IMR-90 (cell line): ENCODE results near the gene TMEM245. TPM values are rescaled to one million over a fixed set of nuclear protein-coding genes. Genes with fewer than 3 reads are reported as not detected.

ENCODE experiments used
- ATAC-seq: fragments of 200-7000 bp; cut with Tn5 transposase; 2 replicates; pipeline ENCODE4 v1.9.1; 2020; ENCODE audit warnings: low read depth, mild to moderate bottlenecking, moderate library complexity
- BruUV-seq: library from RNA; stranded (reverse); fragments of 400-500 nt; replicated peaks from 2 replicates; lab custom pipeline; 2021; lab: Mats Ljungman, UMichigan
- CTCF ChIA-PET: fragments of 300-600 bp; formaldehyde crosslinking; extraction: SDS; loops from one replicate; lab custom pipeline; 2021; ENCODE audit warnings: antibody characterized with exemption; lab: Yijun Ruan, JAX
- POLR2A ChIA-PET: fragments of 300-600 bp; sonication (Branson Sonifier 250); formaldehyde crosslinking; loops from one replicate; lab custom pipeline; 2022; ENCODE audit warnings: antibody characterized with exemption; ENCODE audit not compliant: unreplicated experiment; lab: Charles Lee
- DNase-seq: peaks from one replicate; pipeline ENCODE4 v3.0.0; 2013
- H2AFZ ChIP-seq: replicated peaks from 2 replicates; pipeline ENCODE3; 2013; ENCODE audit warnings: low read length, mild to moderate bottlenecking; ENCODE audit not compliant: poor library complexity
- H2AK5ac ChIP-seq: 2 replicates; pipeline ENCODE4 v1.6.1; 2013; ENCODE audit warnings: low read depth, low read length, inconsistent platforms
- H2AK9ac ChIP-seq: replicated peaks from 2 replicates; pipeline ENCODE3; 2013; ENCODE audit warnings: mild to moderate bottlenecking, low read depth, low read length, moderate library complexity; ENCODE audit not compliant: poor library complexity
- H2BK120ac ChIP-seq: 2 replicates; pipeline ENCODE4 v1.6.1; 2013; ENCODE audit warnings: low read depth, low read length, inconsistent platforms
- H2BK15ac ChIP-seq: 3 replicates; pipeline ENCODE4 v1.6.1; 2013; ENCODE audit warnings: low read depth, low read length, inconsistent platforms
- H2BK20ac ChIP-seq: 2 replicates; pipeline ENCODE4 v1.6.1; 2013; ENCODE audit warnings: low read depth, mild to moderate bottlenecking, inconsistent platforms, low read length, moderate library complexity
- H2BK5ac ChIP-seq: 2 replicates; pipeline ENCODE4 v1.6.1; 2013; ENCODE audit warnings: mild to moderate bottlenecking, low read depth, low read length, inconsistent platforms; ENCODE audit not compliant: poor library complexity, severe bottlenecking
- H3K14ac ChIP-seq: replicated peaks from 2 replicates; pipeline ENCODE4 v1.6.1; 2013; ENCODE audit warnings: low read depth, low read length, inconsistent platforms
- H3K18ac ChIP-seq: 2 replicates; pipeline ENCODE4 v1.6.1; 2013; ENCODE audit warnings: low read depth, low read length, control low read depth
- H3K23ac ChIP-seq: 2 replicates; pipeline ENCODE4 v1.6.1; 2013; ENCODE audit warnings: low read depth, low read length, inconsistent platforms
- H3K27ac ChIP-seq: 2 replicates; pipeline ENCODE4 v1.5.1; 2013; ENCODE audit warnings: mild to moderate bottlenecking, control low read depth, low read length; ENCODE audit not compliant: insufficient read depth
- H3K27me3 ChIP-seq: 2 replicates; pipeline ENCODE4 v1.6.1; 2013; ENCODE audit warnings: low read length; ENCODE audit not compliant: control insufficient read depth, insufficient read depth
- H3K36me3 ChIP-seq: 2 replicates; pipeline ENCODE4 v1.6.1; 2013; ENCODE audit warnings: low read length, mixed read lengths; ENCODE audit not compliant: control insufficient read depth, insufficient read depth
- H3K4ac ChIP-seq: 2 replicates; pipeline ENCODE4 v1.6.1; 2013; ENCODE audit warnings: low read depth, low read length, inconsistent platforms
- H3K4me1 ChIP-seq: 2 replicates; pipeline ENCODE4 v1.6.1; 2013; ENCODE audit warnings: low read length, mixed read lengths; ENCODE audit not compliant: control insufficient read depth, insufficient read depth
- H3K4me2 ChIP-seq: 2 replicates; pipeline ENCODE4 v1.6.1; 2013; ENCODE audit warnings: low read depth, mild to moderate bottlenecking, control low read depth, low read length, moderate library complexity
- H3K4me3 ChIP-seq: 2 replicates; pipeline ENCODE4 v1.5.1; 2013; ENCODE audit warnings: low read depth, mild to moderate bottlenecking, control low read depth, low read length, moderate library complexity; ENCODE audit not compliant: insufficient read depth
- H3K56ac ChIP-seq: 2 replicates; pipeline ENCODE4 v1.6.1; 2013; ENCODE audit warnings: low read length, inconsistent platforms; ENCODE audit not compliant: insufficient read depth; ENCODE audit errors: extremely low read depth
- H3K79me1 ChIP-seq, 2 experiments: 2 replicates each; pipeline ENCODE4 v1.6.1; 2013; ENCODE audit warnings: low read length in 2 of 2, inconsistent platforms in 1 of 2, low read depth in 1 of 2
- H3K9ac ChIP-seq: 2 replicates; pipeline ENCODE4 v1.6.1; 2013; ENCODE audit warnings: low read depth, low read length, control low read depth
- H3K9me1 ChIP-seq: 2 replicates; pipeline ENCODE4 v1.6.1; 2013; ENCODE audit warnings: low read length, inconsistent platforms; ENCODE audit not compliant: insufficient read depth
- H3K9me3 ChIP-seq: 2 replicates; pipeline ENCODE4 v1.6.1; 2013; ENCODE audit warnings: low read length; ENCODE audit not compliant: control insufficient read depth, insufficient read depth
- H4K20me1 ChIP-seq: 2 replicates; pipeline ENCODE4 v1.6.1; 2013; ENCODE audit warnings: low read length, inconsistent platforms; ENCODE audit not compliant: insufficient read depth
- H4K5ac ChIP-seq: 2 replicates; pipeline ENCODE4 v1.6.1; 2013; ENCODE audit warnings: mild to moderate bottlenecking, low read depth, low read length, control low read depth
- H4K8ac ChIP-seq, 2 experiments: 2 replicates each; pipeline ENCODE4 v1.6.1; 2013; ENCODE audit warnings: low read depth in 2 of 2, low read length in 2 of 2, control low read depth in 1 of 2, inconsistent platforms in 1 of 2
- H4K91ac ChIP-seq: 2 replicates; pipeline ENCODE4 v1.6.1; 2013; ENCODE audit warnings: low read depth, low read length, inconsistent platforms; ENCODE audit not compliant: insufficient read depth
- BHLHE40 ChIP-seq: fragments of 150-350 bp; IDR thresholded peaks from 2 replicates; pipeline ENCODE4 v1.6.1; 2016; ENCODE audit warnings: mild to moderate bottlenecking, low read depth, low read length
- CHD1 ChIP-seq: IDR thresholded peaks from 2 replicates; pipeline ENCODE4 v1.6.1; 2012; ENCODE audit warnings: low read depth, low read length, improper control_type of control experiment
- ELK1 ChIP-seq: fragments of 150-350 bp; IDR thresholded peaks from 2 replicates; pipeline ENCODE4 v1.6.1; 2016; ENCODE audit warnings: low read depth, mild to moderate bottlenecking, low read length, moderate library complexity, borderline replicate concordance
- FOS ChIP-seq: fragments of 150-350 bp; IDR thresholded peaks from 2 replicates; pipeline ENCODE4 v1.6.1; 2016; ENCODE audit warnings: low read depth, low read length
- MAFK ChIP-seq: IDR thresholded peaks from 2 replicates; pipeline ENCODE4 v1.6.1; 2012; ENCODE audit warnings: low read depth, low read length, improper control_type of control experiment
- MAZ ChIP-seq: IDR thresholded peaks from 2 replicates; pipeline ENCODE4 v1.6.1; 2012; ENCODE audit warnings: low read depth, mild to moderate bottlenecking, low read length, improper control_type of control experiment, moderate library complexity, borderline replicate concordance
- NFE2L2 ChIP-seq: fragments of 150-350 bp; IDR thresholded peaks from 2 replicates; pipeline ENCODE4 v1.6.1; 2016; ENCODE audit warnings: low read depth, mild to moderate bottlenecking, low read length
- POLR2A ChIP-seq: IDR thresholded peaks from 2 replicates; pipeline ENCODE4 v1.6.1; 2012; ENCODE audit warnings: mild to moderate bottlenecking, low read depth, low read length
- RAD21 ChIP-seq: IDR thresholded peaks from 2 replicates; pipeline ENCODE4 v1.6.1; 2012; ENCODE audit warnings: low read length, improper control_type of control experiment
- RCOR1 ChIP-seq: IDR thresholded peaks from 2 replicates; pipeline ENCODE4 v1.6.1; 2012; ENCODE audit warnings: mild to moderate bottlenecking, low read length, improper control_type of control experiment; ENCODE audit not compliant: insufficient replicate concordance
- RFX5 ChIP-seq: IDR thresholded peaks from 2 replicates; pipeline ENCODE4 v1.8.0; 2012; ENCODE audit warnings: low read depth, mild to moderate bottlenecking, low read length, moderate library complexity
- SMC3 ChIP-seq: fragments of 150-350 bp; IDR thresholded peaks from 2 replicates; pipeline ENCODE4 v1.6.1; 2016; ENCODE audit warnings: low read depth, mild to moderate bottlenecking, antibody characterized with exemption, low read length, moderate library complexity
- USF2 ChIP-seq: fragments of 150-350 bp; IDR thresholded peaks from 2 replicates; pipeline ENCODE4 v1.6.1; 2017; ENCODE audit warnings: mild to moderate bottlenecking, antibody characterized with exemption, low read length, low read depth
- WGBS, 2 experiments: methylation state at CpG; one replicate each; pipeline versions ENCODE4 v1.1.5 to v1.1.7; 2013; ENCODE audit warnings: missing lambda C conversion rate in 2 of 2; ENCODE audit not compliant: insufficient read length in 1 of 2; ENCODE audit errors: extremely low coverage in 2 of 2; 5-methylcytosine and 5-hydroxymethylcytosine counted together
- dilution Hi-C: fragments of 300-500 bp; cut with HindIII; formaldehyde crosslinking; loops from one replicate; pipeline ENCODE4 v1.14.3; 2018; ENCODE audit warnings: low sequenced_read_pairs; ENCODE audit not compliant: unreplicated experiment
- in situ Hi-C: fragments of 300-500 bp; cut with MboI; formaldehyde crosslinking; loops from 3 replicates; pipeline ENCODE4 v1.14.3; 2019; ENCODE audit warnings: low sequenced_read_pairs, inconsistent platforms, mixed read lengths
- intact Hi-C: fragments of 100-400 bp; cut with micrococcal nuclease; formaldehyde crosslinking; loops from 2 replicates; pipeline ENCODE4 v1.10.0; 2022
- polyA plus RNA-seq, 3 experiments: library from polyadenylated mRNA; depleted of rRNA; stranded (reverse); fragments of >200 nt; gene quantifications; 2 replicates each; pipeline ENCODE4 v1.2.3, GENCODE V29; 2012; ENCODE audit warnings: low replicate concordance in 1 of 3
- total RNA-seq: library from RNA; depleted of rRNA; stranded (reverse); fragments of >200 nt; gene quantifications from 2 replicates; pipeline ENCODE4 v1.2.3, GENCODE V29; 2012

TMEM245 gene
- total and polyA plus RNA-seq, 2 of the 4 experiments (the other 2 are of a cell fraction): 24.8 to 57.9 TPM

- DNase-seq (no peak), ATAC-seq (no peak)
- WGBS, 2 experiments: no CpG with 5 or more reads among the region's 5 CpGs
- dilution Hi-C loops: no loop called here
- Histone ChIP-seq H2BK20ac (no peak overlapping the region), H2AFZ (no peak overlapping the region), H2AK9ac (no peak overlapping the region), H3K4me2 (no peak overlapping the region), H3K79me1 (no peaks in the 10 kb centered on the region), H2BK120ac (no peak overlapping the region), H3K9me3 (no peaks in the 10 kb centered on the region), H4K20me1 (no peaks in the 10 kb centered on the region), H3K27me3 (peaks cover 5% of the 10 kb centered on the region; the same call in 1 of the 2 replicates), H2BK5ac (no peak overlapping the region), H3K27ac (no peak overlapping the region), H4K5ac (no peak overlapping the region), H3K14ac (no peak overlapping the region), H3K4me1 (no peaks in the 10 kb centered on the region), H3K4ac (no peak overlapping the region), H3K9ac (no peak overlapping the region), H3K9me1 (no peaks in the 10 kb centered on the region), H3K56ac (no peak overlapping the region), H4K8ac (no peak overlapping the region), H2AK5ac (no peak overlapping the region), H2BK15ac (no peak overlapping the region), H3K36me3 (no peaks in the 10 kb centered on the region), H3K23ac (no peak overlapping the region), H3K4me3 (no peak overlapping the region), H3K18ac (no peak overlapping the region), H4K91ac (no peak overlapping the region)
- TF ChIP-seq BHLHE40 (no peak), MAFK (no peak), FOS (no peak), USF2 (no peak), NFE2L2 (no peak), POLR2A (no peak), RFX5 (no peak), MAZ (no peak), RAD21 (no peak), RCOR1 (no peak), ELK1 (no peak), SMC3 (no peak), CHD1 (no peak)
- ChIA-PET CTCF (no interaction called here), POLR2A (no interaction called here)
- in situ Hi-C loops: loop anchor here (5.0 kb wide), 1 partner anchor 51 kb away; no protein-coding TSS in a partner anchor
- BruUV-seq: no TSS peak
- intact Hi-C loops: no loop called here
Observed at GRCh38 chr9:109141375-109141774, 21.6 kb upstream of the TMEM245 start.
